Subcutaneous abdominal adipose tissue (tissue), 5 donors: Measurements from ENCODE around the gene DAG1.
"Not testable (repeated sequence)": the region's sequence is repeated elsewhere in the genome, so short reads cannot be mapped to it uniquely, and the experiment has no call there.

Experiments used
- H3K27ac ChIP-seq: one replicate; pipeline ENCODE4 v1.7.0; 2013; ENCODE audit warnings: low read depth, mild to moderate bottlenecking, inconsistent platforms, low read length, moderate library complexity
- H3K27me3 ChIP-seq, 5 donors: one replicate each; pipeline ENCODE4 v1.7.0; 2013; ENCODE audit warnings: low read length in 5 of 5, inconsistent platforms in 1 of 5; ENCODE audit not compliant: control insufficient read depth in 5 of 5, insufficient read depth in 4 of 5
- H3K36me3 ChIP-seq, 5 donors: one replicate each; pipeline ENCODE4 v1.7.0; 2013; ENCODE audit warnings: low read length in 5 of 5; ENCODE audit not compliant: control insufficient read depth in 5 of 5, insufficient read depth in 5 of 5
- H3K4me1 ChIP-seq, 5 donors: one replicate each; pipeline ENCODE4 v1.7.0; 2013; ENCODE audit warnings: low read length in 5 of 5, mild to moderate bottlenecking in 3 of 5, moderate library complexity in 1 of 5; ENCODE audit not compliant: control insufficient read depth in 5 of 5, insufficient read depth in 5 of 5
- H3K4me3 ChIP-seq, 5 donors: one replicate each; pipeline ENCODE4 v1.7.0; 2013; ENCODE audit warnings: low read length in 5 of 5, low read depth in 1 of 5
- H3K9ac ChIP-seq, 5 donors: one replicate each; pipeline ENCODE4 v1.7.0; 2013; ENCODE audit warnings: low read length in 5 of 5, mild to moderate bottlenecking in 4 of 5, moderate library complexity in 3 of 5
- H3K9me3 ChIP-seq, 5 donors: one replicate each; pipeline ENCODE4 v1.7.0; 2013; ENCODE audit warnings: low read length in 5 of 5; ENCODE audit not compliant: control insufficient read depth in 5 of 5
- donor health status: healthy.
- donor health status: healthy.
- donor health status: healthy.
- donor health status: healthy.
- donor health status: healthy.

Gene DAG1

GRCh38 chr3:49495023-49495422, 25.0 kb downstream of the DAG1 start:
- H3K9me3 ChIP-seq, result no peaks in the 10 kb centered on the region
- no peaks in the 10 kb centered on the region for H3K27me3 ChIP-seq
- no peak overlapping the region for H3K27ac ChIP-seq
- H3K36me3 ChIP-seq, result peaks cover 0 to 8% (median 0%) of the 10 kb centered on the region in 5 donors
- no peak overlapping the region for H3K4me3 ChIP-seq
- H3K9ac ChIP-seq, result no peak overlapping the region
- peaks cover 0 to 11% (median 5%) of the 10 kb centered on the region in 5 donors for H3K4me1 ChIP-seq

- H3K27ac ChIP-seq, H3K36me3 ChIP-seq, H3K9me3 ChIP-seq, H3K4me3 ChIP-seq, H3K27me3 ChIP-seq, H3K9ac ChIP-seq: not testable (repeated sequence)
- H3K4me1 ChIP-seq, result peaks cover 0 to 25% (median 16%) of the 10 kb centered on the region in 5 donors
Observed at GRCh38 chr3:49496845-49497244, 26.8 kb downstream of the DAG1 start.

- H3K4me3 ChIP-seq, result no peak overlapping the region
- H3K36me3 ChIP-seq, result peaks cover 0 to 8% (median 0%) of the 10 kb centered on the region in 5 donors
- no peaks in the 10 kb centered on the region for H3K27me3 ChIP-seq
- H3K27ac ChIP-seq, result no peak overlapping the region
- no peaks in the 10 kb centered on the region for H3K9me3 ChIP-seq
- peaks cover 0 to 25% (median 16%) of the 10 kb centered on the region in 5 donors for H3K4me1 ChIP-seq
- H3K9ac ChIP-seq, result peak overlapping the region in 1 of 5 donors; percentile 24
Observed at GRCh38 chr3:49497606-49498005, 27.5 kb downstream of the DAG1 start.

DNA sequence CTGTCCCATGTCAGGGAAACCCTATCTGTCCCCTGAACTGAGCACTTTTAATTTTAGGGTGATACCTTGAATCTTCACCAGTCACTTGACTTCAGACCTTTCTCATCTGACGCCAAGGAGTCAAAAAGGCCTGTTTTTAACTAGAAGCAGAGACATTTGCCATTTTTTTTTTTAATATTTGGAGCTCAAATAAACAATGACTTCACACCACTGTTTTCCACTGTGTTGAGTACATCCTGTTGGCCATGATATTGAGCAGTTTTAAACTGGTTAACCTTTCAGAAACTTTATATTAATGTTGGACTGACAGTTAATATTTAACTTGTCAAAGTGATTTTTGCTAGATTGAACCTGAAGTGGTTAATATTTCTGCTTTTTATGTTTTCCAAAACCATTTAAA, 28.2 kb downstream of the DAG1 start:
- Histone ChIP-seq H3K9me3 (no peaks in the 10 kb centered on the region), H3K27ac (no peak overlapping the region), H3K4me3 (no peak overlapping the region), H3K36me3 (peaks cover 0 to 6% (median 0%) of the 10 kb centered on the region in 5 donors), H3K27me3 (no peaks in the 10 kb centered on the region), H3K4me1 (peaks cover 0 to 25% (median 16%) of the 10 kb centered on the region in 5 donors), H3K9ac (peak overlapping the region in 1 of 5 donors; percentile 24)

DNA sequence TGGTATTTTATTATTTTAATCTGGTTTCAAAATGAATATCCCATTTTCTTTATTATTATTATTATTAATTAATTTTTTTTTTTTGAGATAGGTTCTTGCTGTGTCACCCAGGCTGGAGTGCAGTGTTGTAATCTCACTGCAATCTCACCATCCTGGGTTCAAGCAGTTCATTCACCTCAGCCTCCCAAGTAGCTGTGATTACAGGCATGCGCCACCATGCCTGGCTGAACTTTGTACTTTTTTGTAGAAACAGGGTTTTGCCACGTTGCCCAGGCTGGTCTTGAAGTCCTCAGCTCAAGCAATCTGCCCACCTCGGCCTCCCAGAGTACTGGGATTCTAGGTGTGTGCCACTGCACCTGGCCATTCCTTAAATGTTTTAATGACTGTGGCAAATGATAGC, 28.6 kb downstream of the DAG1 start:
- Histone ChIP-seq H3K27ac (no peak overlapping the region), H3K4me3 (no peak overlapping the region), H3K36me3 (peaks cover 0 to 3% (median 0%) of the 10 kb centered on the region in 5 donors), H3K4me1 (peaks cover 0 to 25% (median 16%) of the 10 kb centered on the region in 5 donors), H3K9ac (no peak overlapping the region), H3K27me3 (no peaks in the 10 kb centered on the region), H3K9me3 (no peaks in the 10 kb centered on the region)

GRCh38 chr3:49500205-49500731, 30.2 kb downstream of the DAG1 start:
- H3K9ac ChIP-seq, result no peak overlapping the region
- peaks cover 0 to 14% (median 11%) of the 10 kb centered on the region in 5 donors for H3K4me1 ChIP-seq
- no peaks in the 10 kb centered on the region for H3K9me3 ChIP-seq
- H3K27me3 ChIP-seq, result no peaks in the 10 kb centered on the region
- peaks cover 0 to 3% (median 0%) of the 10 kb centered on the region in 5 donors for H3K36me3 ChIP-seq
- peak overlapping the region; percentile 44 for H3K27ac ChIP-seq
- no peak overlapping the region for H3K4me3 ChIP-seq

GRCh38 chr3:49500732-49501609, 30.9 kb downstream of the DAG1 start:
- no peak overlapping the region for H3K9ac ChIP-seq
- H3K4me1 ChIP-seq, result peaks cover 0 to 14% (median 11%) of the 10 kb centered on the region in 5 donors
- H3K27me3 ChIP-seq, result no peaks in the 10 kb centered on the region
- H3K36me3 ChIP-seq, result peaks cover 0 to 3% (median 0%) of the 10 kb centered on the region in 5 donors
- no peak overlapping the region for H3K4me3 ChIP-seq
- H3K27ac ChIP-seq, result peak overlapping the region; percentile 44
- H3K9me3 ChIP-seq, result no peaks in the 10 kb centered on the region

DNA sequence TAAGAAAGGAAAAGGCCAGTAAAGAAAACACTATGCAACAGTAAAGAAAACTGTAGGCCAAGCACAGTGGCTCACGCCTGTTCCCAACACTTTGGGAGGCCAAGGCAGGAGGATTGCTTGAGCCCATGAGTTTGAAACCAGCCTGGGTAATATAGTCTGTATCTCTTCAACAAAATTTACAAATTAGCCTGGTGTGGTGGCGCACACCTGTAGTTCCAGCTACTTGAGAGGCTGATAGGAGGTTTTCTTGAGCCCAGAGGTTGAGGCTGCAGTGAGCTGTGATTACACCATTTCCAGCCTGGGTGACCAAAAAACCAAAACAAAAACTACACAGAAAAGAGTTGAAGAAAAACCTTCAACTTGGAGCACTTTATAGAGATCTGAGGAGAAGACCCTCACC, 31.8 kb downstream of the DAG1 start:
- no peak overlapping the region for H3K4me3 ChIP-seq
- no peaks in the 10 kb centered on the region for H3K27me3 ChIP-seq
- peaks cover 0 to 3% (median 0%) of the 10 kb centered on the region in 5 donors for H3K36me3 ChIP-seq
- H3K9me3 ChIP-seq, result no peaks in the 10 kb centered on the region
- H3K9ac ChIP-seq, result no peak overlapping the region
- peaks cover 0 to 14% (median 11%) of the 10 kb centered on the region in 5 donors for H3K4me1 ChIP-seq
- peak overlapping the region; percentile 44 for H3K27ac ChIP-seq

- peaks cover 4 to 20% (median 14%) of the 10 kb centered on the region in 5 donors for H3K36me3 ChIP-seq
- H3K9me3 ChIP-seq, result no peaks in the 10 kb centered on the region
- H3K4me1 ChIP-seq, result no peaks in the 10 kb centered on the region
- no peaks in the 10 kb centered on the region for H3K27me3 ChIP-seq
- no peak overlapping the region for H3K27ac ChIP-seq
- H3K9ac ChIP-seq, result no peak overlapping the region
- no peak overlapping the region for H3K4me3 ChIP-seq
Observed at GRCh38 chr3:49506906-49507305, 36.8 kb downstream of the DAG1 start.

DNA sequence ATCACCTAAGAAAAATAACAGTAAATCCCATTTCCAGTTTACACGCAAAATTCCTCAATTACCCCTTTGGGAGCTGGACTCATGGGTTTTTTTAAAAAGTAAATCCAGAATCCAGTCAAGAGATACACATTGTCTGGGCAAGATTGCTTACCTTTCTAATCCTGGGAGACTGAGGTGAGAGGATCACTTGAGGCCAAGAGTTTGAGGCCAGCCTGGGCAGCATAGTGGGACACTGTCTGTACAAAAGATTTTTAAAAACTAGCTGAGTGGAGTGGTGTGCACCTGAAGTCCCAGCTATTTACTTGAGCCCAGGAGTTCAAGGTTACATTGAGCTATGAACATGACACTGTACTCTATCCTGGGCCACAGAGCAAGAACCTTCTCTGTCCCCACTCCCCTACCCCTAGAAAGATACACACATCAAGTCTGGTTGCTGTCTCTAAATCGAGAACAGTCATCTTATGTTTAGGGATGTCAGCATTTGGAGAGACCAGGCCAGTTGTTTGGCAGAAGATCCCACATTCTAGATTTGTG, 39.0 kb downstream of the DAG1 start:
- H3K27ac ChIP-seq, result no peak overlapping the region

More for the DNA sequence above, 39.0 kb downstream of the DAG1 start:
- H3K9ac ChIP-seq, result no peak overlapping the region
- no peaks in the 10 kb centered on the region for H3K4me1 ChIP-seq
- no peaks in the 10 kb centered on the region for H3K27me3 ChIP-seq
- H3K36me3 ChIP-seq, result peaks cover 4 to 32% (median 25%) of the 10 kb centered on the region in 5 donors
- no peak overlapping the region for H3K4me3 ChIP-seq
- H3K9me3 ChIP-seq, result no peaks in the 10 kb centered on the region
